ENCODE data around the gene TARS3.

DNA sequence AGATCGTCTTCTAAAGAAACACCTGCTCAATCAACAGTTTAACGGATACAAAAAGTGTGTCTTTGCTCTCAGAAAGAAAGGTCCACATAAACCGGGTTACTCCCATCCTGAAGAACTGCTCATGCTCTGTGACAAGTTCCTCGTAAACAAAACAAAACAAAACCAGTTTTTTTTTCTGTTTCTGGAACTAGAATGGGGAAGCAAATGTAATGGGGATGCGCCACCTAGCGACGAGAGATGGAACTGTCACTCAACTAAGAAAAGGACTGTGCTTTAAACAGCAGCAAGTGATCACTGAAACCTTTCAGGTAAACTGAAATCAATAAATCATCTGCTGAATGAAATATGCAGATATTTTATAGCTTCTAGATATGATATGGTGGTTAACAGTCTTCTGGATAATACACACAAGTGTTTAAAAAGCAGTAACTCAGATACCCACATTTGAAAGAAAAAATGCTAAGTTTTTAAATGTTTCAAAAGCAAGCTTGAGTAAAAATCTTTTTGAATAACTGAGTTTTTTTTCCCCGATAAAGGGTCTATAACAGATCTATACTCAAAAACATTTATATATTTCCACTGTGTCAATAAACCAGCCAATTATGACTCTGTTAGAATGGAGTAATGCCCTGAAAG, 83.0 kb downstream of the TARS3 start:
- TF ChIP-seq, protein P1, sequence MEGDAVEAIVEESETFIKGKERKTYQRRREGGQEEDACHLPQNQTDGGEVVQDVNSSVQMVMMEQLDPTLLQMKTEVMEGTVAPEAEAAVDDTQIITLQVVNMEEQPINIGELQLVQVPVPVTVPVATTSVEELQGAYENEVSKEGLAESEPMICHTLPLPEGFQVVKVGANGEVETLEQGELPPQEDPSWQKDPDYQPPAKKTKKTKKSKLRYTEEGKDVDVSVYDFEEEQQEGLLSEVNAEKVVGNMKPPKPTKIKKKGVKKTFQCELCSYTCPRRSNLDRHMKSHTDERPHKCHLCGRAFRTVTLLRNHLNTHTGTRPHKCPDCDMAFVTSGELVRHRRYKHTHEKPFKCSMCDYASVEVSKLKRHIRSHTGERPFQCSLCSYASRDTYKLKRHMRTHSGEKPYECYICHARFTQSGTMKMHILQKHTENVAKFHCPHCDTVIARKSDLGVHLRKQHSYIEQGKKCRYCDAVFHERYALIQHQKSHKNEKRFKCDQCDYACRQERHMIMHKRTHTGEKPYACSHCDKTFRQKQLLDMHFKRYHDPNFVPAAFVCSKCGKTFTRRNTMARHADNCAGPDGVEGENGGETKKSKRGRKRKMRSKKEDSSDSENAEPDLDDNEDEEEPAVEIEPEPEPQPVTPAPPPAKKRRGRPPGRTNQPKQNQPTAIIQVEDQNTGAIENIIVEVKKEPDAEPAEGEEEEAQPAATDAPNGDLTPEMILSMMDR (conservative IDR thresholded peaks at IDR 0.05; ENCODE audit: low read length) = peak; percentile 99
- no peak for TF ChIP-seq EZH2phosphoT487 (IDR thresholded peaks at IDR 0.05; ENCODE audit: borderline replicate concordance)
